Prostate gland (tissue), 2 donors: ENCODE data around the gene SULT1B1. TPM values are rescaled to one million over a fixed set of nuclear protein-coding genes. Genes with fewer than 3 reads are reported as not detected.

Experiments
- DNase-seq: peaks from one replicate; pipeline ENCODE4 v3.0.0-alpha.2; 2019; ENCODE audit warnings: low spot score
- H3K27ac ChIP-seq, 2 donors: fragments of 200-600 bp; sonication (generic); 2 replicates each; pipeline ENCODE4 v1.5.1; 2017 to 2019
- H3K27me3 ChIP-seq: fragments of 200-600 bp; sonication (generic); replicated peaks from 2 replicates; pipeline ENCODE4 v1.5.1; 2019; ENCODE audit not compliant: insufficient read depth
- H3K36me3 ChIP-seq, 2 donors: fragments of 200-600 bp; sonication (generic); 1 replicate in 1 of 2; 2 replicates in 1 of 2; pipeline versions ENCODE4 v1.5.1 to v1.8.1; 2017 to 2019
- H3K4me1 ChIP-seq: fragments of 200-600 bp; sonication (generic); replicated peaks from 2 replicates; pipeline ENCODE4 v1.5.1; 2019
- H3K4me3 ChIP-seq, 2 donors: fragments of 200-600 bp; sonication (generic); 2 replicates each; pipeline ENCODE4 v1.5.1; 2017 to 2019
- H3K9me3 ChIP-seq: fragments of 200-600 bp; sonication (generic); 2 replicates; pipeline ENCODE4 v1.5.1; 2017
- CTCF ChIP-seq, 4 experiments: fragments of 200-600 bp in 2 of 4; fragments of 450-650 bp in 2 of 4; sonication (generic) in 2 of 4; IDR thresholded peaks; 1 replicate in 3 of 4; 2 replicates in 1 of 4; pipeline ENCODE4 v1.5.1; 2016 to 2019; ENCODE audit warnings: antibody characterized with exemption in 4 of 4, mild to moderate bottlenecking in 2 of 4, moderate library complexity in 2 of 4
- POLR2A ChIP-seq: fragments of 450-650 bp; IDR thresholded peaks from one replicate; pipeline ENCODE4 v1.6.1; 2016; ENCODE audit warnings: antibody characterized with exemption, mild to moderate bottlenecking
- POLR2AphosphoS5 ChIP-seq: sonication (generic); formaldehyde crosslinking; IDR thresholded peaks from one replicate; pipeline ENCODE4 v1.6.1; 2017; ENCODE audit warnings: antibody characterized with exemption
- WGBS: methylation state at CpG from one replicate; pipeline ENCODE4 v1.1.5; 2018; 5-methylcytosine and 5-hydroxymethylcytosine counted together
- intact Hi-C: fragments of 100-400 bp; cut with DNase I; formaldehyde crosslinking; loops from one replicate; pipeline ENCODE4 v1.14.2; 2022
- total RNA-seq, 2 donors: library from RNA; depleted of rRNA; stranded (reverse); fragments of >200 nt; gene quantifications; one replicate each; pipeline ENCODE4 v1.1.0, GENCODE V29; 2016

The SULT1B1 gene
- total RNA-seq, 2 donors from 2014 or later, result 0.36 to 3.0 TPM

- H3K9me3 ChIP-seq, result no peaks in the 10 kb centered on the region
- DNase-seq, result no peak
- intact Hi-C loops, result no loop called here
- TF ChIP-seq CTCF (IDR thresholded peaks at IDR 0.05), result no peak
- TF ChIP-seq POLR2A, result no peak
- no peak for TF ChIP-seq POLR2AphosphoS5
- H3K4me1 ChIP-seq, result no peaks in the 10 kb centered on the region
- WGBS, result 84% methylated on average over 1 of the region's 1 CpG
- H3K27ac ChIP-seq, result no peak overlapping the region
- no peak overlapping the region for H3K4me3 ChIP-seq
- no peaks in the 10 kb centered on the region for H3K36me3 ChIP-seq
- H3K27me3 ChIP-seq, result no peaks in the 10 kb centered on the region
Observed at GRCh38 chr4:69753686-69754085, 6.7 kb downstream of the SULT1B1 start.

- Histone ChIP-seq H3K4me1 (no peaks in the 10 kb centered on the region), H3K9me3 (no peaks in the 10 kb centered on the region)
Observed at GRCh38 chr4:69750346-69750745, 10.1 kb downstream of the SULT1B1 start.

GRCh38 chr4:69749771-69750170 lies 10.6 kb downstream of the SULT1B1 start:
- no peak overlapping the region for H3K4me3 ChIP-seq
- H3K9me3 ChIP-seq, result no peaks in the 10 kb centered on the region
- H3K4me1 ChIP-seq, result no peaks in the 10 kb centered on the region
- no peak overlapping the region for H3K27ac ChIP-seq
- TF ChIP-seq POLR2A (no peak), POLR2AphosphoS5 (no peak), CTCF (IDR thresholded peaks at IDR 0.05) (no peak)
- H3K36me3 ChIP-seq, result no peaks in the 10 kb centered on the region
- 87% methylated on average over 2 of the region's 2 CpGs for WGBS
- intact Hi-C loops, result no loop called here
- no peaks in the 10 kb centered on the region for H3K27me3 ChIP-seq
- DNase-seq, result no peak

More at GRCh38 chr4:69750346-69750745, 10.1 kb downstream of the SULT1B1 start:
- H3K4me3 ChIP-seq, result no peak overlapping the region
- no peaks in the 10 kb centered on the region for H3K36me3 ChIP-seq
- DNase-seq, result no peak
- no peaks in the 10 kb centered on the region for H3K27me3 ChIP-seq
- H3K27ac ChIP-seq, result no peak overlapping the region
- intact Hi-C loops, result no loop called here
- TF ChIP-seq CTCF (IDR thresholded peaks at IDR 0.05) (no peak), POLR2A (no peak), POLR2AphosphoS5 (no peak)

GRCh38 chr4:69748173-69748572 lies 12.2 kb downstream of the SULT1B1 start:
- DNase-seq, result no peak
- WGBS, result 30% methylated on average over 1 of the region's 1 CpG
- Histone ChIP-seq H3K4me1 (no peaks in the 10 kb centered on the region), H3K4me3 (no peak overlapping the region), H3K36me3 (no peaks in the 10 kb centered on the region), H3K27ac (no peak overlapping the region), H3K27me3 (no peaks in the 10 kb centered on the region), H3K9me3 (no peaks in the 10 kb centered on the region)
- intact Hi-C loops, result no loop called here
- TF ChIP-seq CTCF (IDR thresholded peaks at IDR 0.05) (no peak), POLR2A (no peak), POLR2AphosphoS5 (no peak)

- H3K9me3 ChIP-seq, result no peaks in the 10 kb centered on the region
- H3K27me3 ChIP-seq, result no peaks in the 10 kb centered on the region
- no peak overlapping the region for H3K4me3 ChIP-seq
- no peak for DNase-seq
- intact Hi-C loops, result no loop called here
- H3K36me3 ChIP-seq, result no peaks in the 10 kb centered on the region
- H3K27ac ChIP-seq, result no peak overlapping the region
- H3K4me1 ChIP-seq, result no peaks in the 10 kb centered on the region
- TF ChIP-seq POLR2A (no peak), CTCF (IDR thresholded peaks at IDR 0.05) (no peak), POLR2AphosphoS5 (no peak)
- WGBS, result 97% methylated on average over 11 of the region's 11 CpGs
Observed at GRCh38 chr4:69744157-69744478, 16.3 kb downstream of the SULT1B1 start.
